Colonic mucosa (tissue), 4 donors: ENCODE measurements around the gene KCNB1. TPM values are rescaled to one million over a fixed set of nuclear protein-coding genes. Genes with fewer than 3 reads are reported as not detected.

ENCODE experiments used
- DNase-seq: peaks from one replicate; pipeline ENCODE4 v3.0.0-alpha.2; 2020
- H3K27ac ChIP-seq: fragments of 200-600 bp; one replicate; pipeline ENCODE4 v1.8.0; 2021
- H3K27me3 ChIP-seq: fragments of 200-600 bp; one replicate; pipeline ENCODE4 v1.8.0; 2021
- H3K36me3 ChIP-seq: fragments of 200-600 bp; one replicate; pipeline ENCODE4 v1.8.0; 2021
- H3K4me1 ChIP-seq: fragments of 200-600 bp; one replicate; pipeline ENCODE4 v1.8.0; 2021; ENCODE audit warnings: mild to moderate bottlenecking
- H3K4me3 ChIP-seq: fragments of 200-600 bp; one replicate; pipeline ENCODE4 v1.8.0; 2021
- H3K9ac ChIP-seq, 2 donors: one replicate each; pipeline ENCODE4 v1.7.0; 2013; ENCODE audit warnings: control low read depth in 2 of 2, low read depth in 2 of 2, low read length in 2 of 2
- H3K9me3 ChIP-seq: fragments of 200-600 bp; one replicate; pipeline ENCODE4 v1.8.0; 2021
- CTCF ChIP-seq: fragments of 200-600 bp; IDR thresholded peaks from one replicate; pipeline ENCODE4 v1.8.0; 2022; ENCODE audit warnings: antibody characterized with exemption, mild to moderate bottlenecking
- intact Hi-C: fragments of 100-400 bp; cut with DNase I; formaldehyde crosslinking; loops from one replicate; pipeline ENCODE4 v1.14.1; 2022
- total RNA-seq, 2 donors: library from RNA; stranded (reverse); fragmentation: NEBNext Ultra II Directional in 1 of 2; extraction: Animal tissue kit (Norgen Biotek cat#: 25700) in 1 of 2; gene quantifications; one replicate each; pipeline ENCODE4 v1.2.1, GENCODE V29; 2021
- donor health status: healthy.
- donor health status: DM: no; HTN: no; CAD: no.
- donor health status: DM: no; HTN: no; CAD: no.

Gene KCNB1
- total RNA-seq, 2 donors from 2014 or later: 0.37 to 1.9 TPM

GRCh38 chr20:49483018-49483695 lies 689 bp upstream of the KCNB1 start:
- intact Hi-C loops: no loop called here

GRCh38 chr20:49482173-49482572 lies 295 bp downstream of the KCNB1 start:
- no peak for DNase-seq
- no peaks in the 10 kb centered on the region for H3K4me1 ChIP-seq
- H3K9me3 ChIP-seq: no peaks in the 10 kb centered on the region
- no peak for TF ChIP-seq CTCF
- no peak overlapping the region for H3K9ac ChIP-seq
- H3K4me3 ChIP-seq: no peak overlapping the region
- intact Hi-C loops: no loop called here
- H3K36me3 ChIP-seq: no peaks in the 10 kb centered on the region
- no peak overlapping the region for H3K27ac ChIP-seq
- H3K27me3 ChIP-seq: peaks cover 23% of the 10 kb centered on the region

More at GRCh38 chr20:49483018-49483695, 689 bp upstream of the KCNB1 start:
- Histone ChIP-seq H3K4me1 (no peaks in the 10 kb centered on the region), H3K9me3 (no peaks in the 10 kb centered on the region), H3K27ac (no peak overlapping the region), H3K9ac (no peak overlapping the region), H3K4me3 (no peak overlapping the region), H3K27me3 (peaks cover 23% of the 10 kb centered on the region), H3K36me3 (no peaks in the 10 kb centered on the region)
- DNase-seq: no peak
- no peak for TF ChIP-seq CTCF

GRCh38 chr20:49481116-49481515 lies 1.4 kb downstream of the KCNB1 start:
- no peak for DNase-seq
- Histone ChIP-seq H3K9ac (no peak overlapping the region), H3K27me3 (peaks cover 24% of the 10 kb centered on the region), H3K9me3 (no peaks in the 10 kb centered on the region), H3K4me1 (no peaks in the 10 kb centered on the region), H3K36me3 (no peaks in the 10 kb centered on the region), H3K4me3 (no peak overlapping the region), H3K27ac (no peak overlapping the region)
- intact Hi-C loops: no loop called here
- no peak for TF ChIP-seq CTCF

GRCh38 chr20:49480236-49480635 lies 2.2 kb downstream of the KCNB1 start:
- Histone ChIP-seq H3K9ac (no peak overlapping the region), H3K4me3 (no peak overlapping the region), H3K9me3 (no peaks in the 10 kb centered on the region), H3K4me1 (no peaks in the 10 kb centered on the region), H3K36me3 (no peaks in the 10 kb centered on the region), H3K27me3 (peaks cover 31% of the 10 kb centered on the region), H3K27ac (no peak overlapping the region)
- TF ChIP-seq CTCF: no peak
- no peak for DNase-seq
- intact Hi-C loops: no loop called here

GRCh38 chr20:49479785-49480184 lies 2.7 kb downstream of the KCNB1 start:
- H3K4me1 ChIP-seq: no peaks in the 10 kb centered on the region
- H3K27me3 ChIP-seq: peaks cover 26% of the 10 kb centered on the region
- H3K9me3 ChIP-seq: no peaks in the 10 kb centered on the region
- no peak overlapping the region for H3K4me3 ChIP-seq
- H3K36me3 ChIP-seq: no peaks in the 10 kb centered on the region
- no peak for TF ChIP-seq CTCF
- DNase-seq: no peak
- intact Hi-C loops: loop anchor here (5.0 kb wide), 1 partner anchor 92 kb away; no protein-coding TSS in a partner anchor
- no peak overlapping the region for H3K9ac ChIP-seq
- H3K27ac ChIP-seq: no peak overlapping the region
